Skeletal muscle tissue (tissue), 4 donors: ENCODE measurements around the gene GAB1. TPM values are rescaled to one million over a fixed set of nuclear protein-coding genes. Genes with fewer than 3 reads are reported as not detected.

Experiments
- H3K27ac ChIP-seq: one replicate; pipeline ENCODE4 v1.7.0; 2013; ENCODE audit warnings: mild to moderate bottlenecking, low read depth, low read length, inconsistent platforms
- H3K27me3 ChIP-seq, 3 donors: one replicate each; pipeline ENCODE4 v1.7.0; 2013; ENCODE audit warnings: low read length in 3 of 3; ENCODE audit not compliant: control insufficient read depth in 3 of 3, insufficient read depth in 3 of 3
- H3K36me3 ChIP-seq, 3 donors: one replicate each; pipeline ENCODE4 v1.7.0; 2013; ENCODE audit warnings: low read length in 3 of 3; ENCODE audit not compliant: control insufficient read depth in 3 of 3, insufficient read depth in 3 of 3
- H3K4me1 ChIP-seq, 3 donors: one replicate each; pipeline ENCODE4 v1.7.0; 2013; ENCODE audit warnings: low read length in 3 of 3, mild to moderate bottlenecking in 3 of 3; ENCODE audit not compliant: control insufficient read depth in 3 of 3, insufficient read depth in 3 of 3
- H3K4me3 ChIP-seq, 3 donors: one replicate each; pipeline ENCODE4 v1.7.0; 2013; ENCODE audit warnings: low read length in 3 of 3
- H3K9ac ChIP-seq, 3 donors: one replicate each; pipeline ENCODE4 v1.7.0; 2013; ENCODE audit warnings: low read length in 3 of 3, mild to moderate bottlenecking in 3 of 3, moderate library complexity in 2 of 3, low read depth in 1 of 3
- H3K9me3 ChIP-seq, 3 donors: one replicate each; pipeline ENCODE4 v1.7.0; 2013; ENCODE audit warnings: low read length in 3 of 3; ENCODE audit not compliant: control insufficient read depth in 3 of 3
- total RNA-seq: library from RNA; depleted of rRNA; stranded (reverse); fragments of >200 nt; gene quantifications from one replicate; pipeline ENCODE4 v1.2.3, GENCODE V29; 2014
- donor health status: Osteomylitis.

The GAB1 gene
- total RNA-seq, 1 donor from 2014 or later, result 36.0 TPM

GRCh38 chr4:143355540-143356217 lies 19.0 kb downstream of the GAB1 start:
- H3K4me3 ChIP-seq, result peak overlapping the region in 1 of 3 donors; percentile 18
- H3K27ac ChIP-seq, result no peak overlapping the region
- H3K27me3 ChIP-seq, result no peaks in the 10 kb centered on the region
- no peaks in the 10 kb centered on the region for H3K36me3 ChIP-seq
- H3K9me3 ChIP-seq, result no peaks in the 10 kb centered on the region
- H3K9ac ChIP-seq, result no peak overlapping the region
- peaks cover 38 to 55% (median 44%) of the 10 kb centered on the region in 3 donors for H3K4me1 ChIP-seq

DNA sequence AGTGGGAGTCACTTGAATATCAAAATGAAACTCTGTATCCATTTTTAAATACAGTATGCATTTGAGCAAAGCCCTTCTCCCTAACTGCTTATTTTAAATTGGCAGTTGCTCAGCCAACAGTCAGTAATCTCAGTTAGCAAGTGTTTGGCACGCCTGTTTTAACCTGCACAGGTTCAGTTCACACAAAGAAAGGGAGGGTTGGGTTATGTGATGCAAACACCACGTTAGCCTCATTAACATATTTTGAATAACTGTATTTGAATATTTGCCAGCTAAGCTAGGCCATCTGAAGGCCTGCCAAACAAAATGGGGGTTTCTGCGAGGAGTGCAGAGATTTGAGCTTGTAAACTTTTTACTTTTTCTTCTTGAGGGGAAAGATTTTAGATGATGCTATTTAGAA lies 19.8 kb downstream of the GAB1 start:
- Histone ChIP-seq H3K27me3 (no peaks in the 10 kb centered on the region), H3K4me3 (peak overlapping the region in 1 of 3 donors; percentile 20), H3K9ac (no peak overlapping the region), H3K36me3 (no peaks in the 10 kb centered on the region), H3K27ac (no peak overlapping the region), H3K9me3 (no peaks in the 10 kb centered on the region), H3K4me1 (peaks cover 35 to 50% (median 43%) of the 10 kb centered on the region in 3 donors)

GRCh38 chr4:143357161-143357845 lies 20.6 kb downstream of the GAB1 start:
- Histone ChIP-seq H3K4me1 (peaks cover 31 to 48% (median 41%) of the 10 kb centered on the region in 3 donors), H3K9ac (no peak overlapping the region), H3K4me3 (no peak overlapping the region), H3K9me3 (no peaks in the 10 kb centered on the region), H3K27me3 (no peaks in the 10 kb centered on the region), H3K27ac (no peak overlapping the region), H3K36me3 (no peaks in the 10 kb centered on the region)

DNA sequence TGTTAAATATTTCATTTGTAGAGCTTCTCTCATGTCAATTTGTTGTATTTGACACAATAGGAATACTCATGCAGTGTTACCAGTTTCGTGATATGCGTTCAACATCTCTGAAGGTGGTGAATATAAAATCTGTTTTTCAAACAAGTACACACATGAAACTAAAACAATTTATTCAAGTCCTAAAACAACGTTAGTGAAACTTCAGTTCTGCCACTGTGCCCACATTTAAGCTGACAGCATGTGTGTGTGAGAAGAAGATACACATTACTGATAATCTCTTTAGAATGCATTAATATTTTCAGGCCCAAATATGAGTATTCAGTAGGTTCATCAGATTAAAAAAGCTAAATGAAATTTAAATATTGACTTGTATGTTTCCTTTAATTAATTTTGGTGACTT lies 21.7 kb downstream of the GAB1 start:
- Histone ChIP-seq H3K36me3 (no peaks in the 10 kb centered on the region), H3K4me1 (peaks cover 27 to 41% (median 38%) of the 10 kb centered on the region in 3 donors), H3K9ac (no peak overlapping the region)

GRCh38 chr4:143358923-143359643 lies 22.4 kb downstream of the GAB1 start:
- H3K4me1 ChIP-seq, result peaks cover 28 to 46% (median 42%) of the 10 kb centered on the region in 3 donors
- no peaks in the 10 kb centered on the region for H3K9me3 ChIP-seq
- no peak overlapping the region for H3K9ac ChIP-seq
- H3K4me3 ChIP-seq, result peak overlapping the region in 1 of 3 donors; percentile 25
- H3K27me3 ChIP-seq, result no peaks in the 10 kb centered on the region
- no peaks in the 10 kb centered on the region for H3K36me3 ChIP-seq
- peak overlapping the region; percentile 10 for H3K27ac ChIP-seq

More for the DNA sequence above, 21.7 kb downstream of the GAB1 start:
- H3K27me3 ChIP-seq, result no peaks in the 10 kb centered on the region
- no peak overlapping the region for H3K27ac ChIP-seq
- H3K9me3 ChIP-seq, result no peaks in the 10 kb centered on the region
- H3K4me3 ChIP-seq, result no peak overlapping the region

DNA sequence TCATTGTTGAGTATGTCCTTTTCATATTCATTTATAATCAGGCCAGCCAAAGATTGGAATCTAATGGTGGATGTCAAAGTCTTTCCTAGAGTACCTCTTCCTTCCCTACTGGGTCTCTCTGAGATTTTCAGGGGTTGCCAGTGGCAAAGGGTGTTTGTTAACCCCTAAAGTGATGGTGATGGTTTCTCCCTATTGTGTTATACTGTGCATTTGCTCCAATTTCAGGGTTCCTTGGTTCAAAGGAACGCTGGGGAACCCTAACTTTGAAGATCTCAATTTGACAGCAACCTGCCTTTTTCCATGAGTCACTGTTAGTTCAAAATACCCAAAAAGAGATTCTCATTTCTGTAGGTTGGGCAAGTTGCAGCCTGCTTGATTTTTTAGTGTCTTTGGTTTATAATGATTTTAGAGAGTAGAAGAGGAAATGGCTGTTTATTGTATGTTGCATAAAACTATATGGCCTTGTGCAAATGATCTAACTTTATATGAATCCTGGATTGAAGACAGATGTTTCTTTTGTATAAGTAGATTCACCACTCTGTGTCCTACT lies 23.0 kb downstream of the GAB1 start:
- Histone ChIP-seq H3K9ac (no peak overlapping the region), H3K9me3 (no peaks in the 10 kb centered on the region), H3K4me1 (peaks cover 28 to 46% (median 42%) of the 10 kb centered on the region in 3 donors), H3K4me3 (peak overlapping the region in 1 of 3 donors; percentile 25), H3K27ac (peak overlapping the region; percentile 10), H3K36me3 (no peaks in the 10 kb centered on the region), H3K27me3 (no peaks in the 10 kb centered on the region)

GRCh38 chr4:143360838-143361625 lies 24.4 kb downstream of the GAB1 start:
- Histone ChIP-seq H3K27me3 (no peaks in the 10 kb centered on the region), H3K36me3 (no peaks in the 10 kb centered on the region), H3K9me3 (no peaks in the 10 kb centered on the region), H3K9ac (peak overlapping the region in 1 of 3 donors; percentile 23), H3K4me1 (peaks cover 22 to 35% (median 30%) of the 10 kb centered on the region in 3 donors), H3K27ac (no peak overlapping the region), H3K4me3 (no peak overlapping the region)

GRCh38 chr4:143362349-143363046 lies 25.8 kb downstream of the GAB1 start:
- Histone ChIP-seq H3K4me1 (peaks cover 19 to 26% (median 19%) of the 10 kb centered on the region in 3 donors), H3K9me3 (no peaks in the 10 kb centered on the region), H3K36me3 (no peaks in the 10 kb centered on the region), H3K4me3 (no peak overlapping the region), H3K9ac (no peak overlapping the region), H3K27ac (no peak overlapping the region), H3K27me3 (no peaks in the 10 kb centered on the region)

GRCh38 chr4:143363332-143363731 lies 26.7 kb downstream of the GAB1 start:
- Histone ChIP-seq H3K9ac (no peak overlapping the region), H3K36me3 (no peaks in the 10 kb centered on the region), H3K9me3 (no peaks in the 10 kb centered on the region), H3K27ac (no peak overlapping the region), H3K4me1 (peaks cover 19 to 25% (median 19%) of the 10 kb centered on the region in 3 donors), H3K27me3 (no peaks in the 10 kb centered on the region), H3K4me3 (no peak overlapping the region)
